Effector memory CD4-positive, alpha-beta T cell (primary cell): Measurements from ENCODE around the gene FAM72A.
"Not testable (repeated sequence)": the region's sequence is repeated elsewhere in the genome, so short reads cannot be mapped to it uniquely, and the experiment has no call there.

Experiments used
- DNase-seq, 3 donors: peaks; one replicate each; pipeline ENCODE4 v3.0.0-alpha.2; 2020
- H3K27ac ChIP-seq: 2 replicates; pipeline ENCODE4 v1.7.0; 2013; ENCODE audit warnings: mild to moderate bottlenecking, low read length, moderate library complexity; ENCODE audit not compliant: insufficient read depth, poor library complexity, severe bottlenecking
- H3K27me3 ChIP-seq: replicated peaks from 2 replicates; pipeline ENCODE4 v1.7.0; 2013; ENCODE audit warnings: mild to moderate bottlenecking, low read length; ENCODE audit not compliant: insufficient read depth, control insufficient read depth, poor library complexity, severe bottlenecking
- H3K36me3 ChIP-seq: 2 replicates; pipeline ENCODE4 v1.7.0; 2013; ENCODE audit warnings: mild to moderate bottlenecking, low read length, moderate library complexity; ENCODE audit not compliant: control insufficient read depth, insufficient read depth
- H3K4me1 ChIP-seq: 2 replicates; pipeline ENCODE4 v1.7.0; 2013; ENCODE audit warnings: low read length, mild to moderate bottlenecking; ENCODE audit not compliant: control insufficient read depth, insufficient read depth, poor library complexity, severe bottlenecking
- H3K4me3 ChIP-seq: 2 replicates; pipeline ENCODE4 v1.7.0; 2013; ENCODE audit warnings: low read length, low read depth, mild to moderate bottlenecking; ENCODE audit not compliant: insufficient read depth, poor library complexity, severe bottlenecking
- H3K9me3 ChIP-seq: 2 replicates; pipeline ENCODE4 v1.7.0; 2013; ENCODE audit warnings: mild to moderate bottlenecking, low read length, moderate library complexity; ENCODE audit not compliant: control insufficient read depth

FAM72A gene

GRCh38 chr1:206183788-206184187, 18.9 kb downstream of the FAM72A start:
- not testable (repeated sequence) for DNase-seq, H3K27ac ChIP-seq, H3K9me3 ChIP-seq, H3K4me1 ChIP-seq, H3K36me3 ChIP-seq, H3K4me3 ChIP-seq, H3K27me3 ChIP-seq

DNA sequence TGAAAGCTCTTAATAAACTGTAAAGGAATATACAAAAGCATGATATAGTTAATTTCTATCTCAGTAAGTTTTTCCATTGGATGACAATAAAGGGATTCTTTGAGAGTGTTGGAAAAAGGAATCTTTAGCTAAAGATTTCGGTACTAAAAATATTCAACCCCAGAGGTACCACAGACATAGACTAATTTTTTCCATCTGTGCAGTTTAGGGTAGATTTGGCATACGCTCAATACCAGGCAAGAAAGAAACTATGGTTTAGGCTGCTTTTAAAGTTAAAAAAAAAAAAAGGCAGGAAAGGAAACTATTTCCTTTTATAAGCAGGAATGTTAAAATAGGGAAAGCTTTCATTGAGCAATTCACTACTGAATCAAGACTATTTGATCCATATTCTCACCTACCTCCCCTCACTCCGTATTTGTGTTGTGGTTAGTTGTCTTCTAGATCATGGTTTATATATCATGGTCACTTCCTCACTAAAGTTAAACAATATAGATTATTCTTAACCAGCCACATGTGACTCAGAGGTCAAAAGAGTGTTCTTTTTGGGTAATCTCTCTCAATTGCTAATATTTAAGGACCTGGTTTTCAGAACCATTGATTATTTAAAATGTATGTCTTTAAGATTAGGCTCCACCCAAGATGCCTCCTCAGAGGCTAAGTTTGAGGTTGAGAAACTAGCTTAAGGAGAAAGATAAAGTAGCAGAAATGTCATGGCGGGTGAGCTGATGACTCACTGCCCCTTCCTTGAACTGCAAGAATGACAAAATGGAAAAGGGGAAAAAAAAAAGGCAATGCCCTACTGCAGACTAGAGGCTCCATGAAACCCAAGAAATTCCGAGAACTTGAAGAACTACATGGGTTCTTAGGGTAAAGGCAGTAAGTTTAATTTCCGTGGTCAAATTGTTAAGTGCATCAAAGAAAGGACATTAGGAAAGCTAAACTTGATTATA, 20.0 kb downstream of the FAM72A start:
- not testable (repeated sequence) for DNase-seq, H3K27ac ChIP-seq

GRCh38 chr1:206179666-206180065, 23.0 kb downstream of the FAM72A start:
- H3K27ac ChIP-seq, H3K4me1 ChIP-seq, H3K36me3 ChIP-seq, DNase-seq, H3K4me3 ChIP-seq, H3K27me3 ChIP-seq, H3K9me3 ChIP-seq: not testable (repeated sequence)

More for the DNA sequence above, 20.0 kb downstream of the FAM72A start:
- not testable (repeated sequence) for H3K27me3 ChIP-seq, H3K4me1 ChIP-seq, H3K9me3 ChIP-seq, H3K36me3 ChIP-seq, H3K4me3 ChIP-seq

- H3K4me3 ChIP-seq, H3K4me1 ChIP-seq, H3K9me3 ChIP-seq, DNase-seq, H3K27me3 ChIP-seq, H3K27ac ChIP-seq, H3K36me3 ChIP-seq: not testable (repeated sequence)
These were observed 24.3 kb downstream of the FAM72A start for GRCh38 chr1:206178061-206178989.

GRCh38 chr1:206176114-206176502, 26.5 kb downstream of the FAM72A start:
- not testable (repeated sequence) for H3K4me1 ChIP-seq, H3K27ac ChIP-seq, H3K36me3 ChIP-seq, H3K27me3 ChIP-seq, DNase-seq, H3K9me3 ChIP-seq, H3K4me3 ChIP-seq

- H3K4me3 ChIP-seq, H3K4me1 ChIP-seq, DNase-seq, H3K9me3 ChIP-seq, H3K27me3 ChIP-seq, H3K27ac ChIP-seq, H3K36me3 ChIP-seq: not testable (repeated sequence)
These were observed 27.1 kb downstream of the FAM72A start for GRCh38 chr1:206175459-206176113.

- H3K36me3 ChIP-seq, DNase-seq: not testable (repeated sequence)
These were observed 28.3 kb downstream of the FAM72A start for GRCh38 chr1:206174182-206174868.

DNA sequence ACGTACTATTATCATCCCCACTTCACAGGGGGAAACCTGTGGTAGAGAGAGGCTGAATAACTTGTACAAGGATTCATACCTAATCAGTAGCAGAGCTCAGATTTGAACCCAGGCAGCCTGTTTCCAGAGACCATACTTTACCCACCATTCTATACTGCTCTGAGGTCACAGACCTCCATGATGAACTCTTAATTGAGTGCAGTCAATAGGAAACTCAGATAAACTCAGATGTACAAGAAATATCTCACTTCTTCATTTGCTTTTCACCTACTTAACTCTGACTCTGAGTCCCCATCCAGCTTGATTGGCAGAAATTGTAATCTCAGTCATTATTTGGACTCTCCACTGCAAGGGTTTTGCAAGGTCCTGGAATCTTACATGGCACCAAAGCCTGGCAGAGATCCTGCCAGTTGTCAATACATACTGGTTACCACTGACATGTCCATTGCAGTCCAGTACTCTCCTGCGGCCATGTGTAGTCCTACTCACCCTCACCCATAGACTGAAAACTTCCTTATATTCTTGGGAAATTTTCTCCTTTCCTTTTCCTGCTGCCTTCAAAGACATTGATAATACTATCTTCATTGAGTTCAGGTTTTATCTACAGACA, 29.4 kb downstream of the FAM72A start:
- H3K4me1 ChIP-seq, DNase-seq, H3K27ac ChIP-seq, H3K36me3 ChIP-seq, H3K4me3 ChIP-seq, H3K27me3 ChIP-seq, H3K9me3 ChIP-seq: not testable (repeated sequence)

More at GRCh38 chr1:206174182-206174868, 28.3 kb downstream of the FAM72A start:
- H3K27me3 ChIP-seq, H3K4me1 ChIP-seq, H3K9me3 ChIP-seq, H3K4me3 ChIP-seq, H3K27ac ChIP-seq: not testable (repeated sequence)

DNA sequence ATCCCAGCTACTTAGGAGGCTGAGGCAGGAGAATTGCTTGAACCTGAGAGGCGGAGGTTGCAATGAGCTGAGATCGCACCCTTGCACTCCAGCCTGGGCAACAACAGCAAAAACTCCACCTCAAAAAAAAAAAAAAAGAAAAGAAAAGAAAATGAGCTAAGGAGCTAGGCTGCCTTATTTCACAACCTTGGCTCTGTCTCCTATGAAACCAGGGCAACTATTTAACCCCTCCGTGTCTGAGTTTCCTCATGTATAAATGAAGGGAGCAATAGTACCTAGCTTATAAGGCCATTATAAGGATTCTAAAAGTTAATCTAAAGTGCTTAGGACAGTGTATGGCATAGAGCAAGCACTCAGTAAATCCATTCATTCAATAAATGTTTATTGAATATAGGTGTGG, 32.8 kb downstream of the FAM72A start:
- H3K27me3 ChIP-seq, H3K27ac ChIP-seq, H3K9me3 ChIP-seq, H3K36me3 ChIP-seq, H3K4me3 ChIP-seq, H3K4me1 ChIP-seq, DNase-seq: not testable (repeated sequence)
